Kidney glomerular epithelial cell (primary cell): ENCODE results near the gene PANX2.

Experiments
- DNase-seq: peaks from one replicate; lab custom pipeline; 2025; lab: John Stamatoyannopoulos, UW

Gene PANX2

DNA sequence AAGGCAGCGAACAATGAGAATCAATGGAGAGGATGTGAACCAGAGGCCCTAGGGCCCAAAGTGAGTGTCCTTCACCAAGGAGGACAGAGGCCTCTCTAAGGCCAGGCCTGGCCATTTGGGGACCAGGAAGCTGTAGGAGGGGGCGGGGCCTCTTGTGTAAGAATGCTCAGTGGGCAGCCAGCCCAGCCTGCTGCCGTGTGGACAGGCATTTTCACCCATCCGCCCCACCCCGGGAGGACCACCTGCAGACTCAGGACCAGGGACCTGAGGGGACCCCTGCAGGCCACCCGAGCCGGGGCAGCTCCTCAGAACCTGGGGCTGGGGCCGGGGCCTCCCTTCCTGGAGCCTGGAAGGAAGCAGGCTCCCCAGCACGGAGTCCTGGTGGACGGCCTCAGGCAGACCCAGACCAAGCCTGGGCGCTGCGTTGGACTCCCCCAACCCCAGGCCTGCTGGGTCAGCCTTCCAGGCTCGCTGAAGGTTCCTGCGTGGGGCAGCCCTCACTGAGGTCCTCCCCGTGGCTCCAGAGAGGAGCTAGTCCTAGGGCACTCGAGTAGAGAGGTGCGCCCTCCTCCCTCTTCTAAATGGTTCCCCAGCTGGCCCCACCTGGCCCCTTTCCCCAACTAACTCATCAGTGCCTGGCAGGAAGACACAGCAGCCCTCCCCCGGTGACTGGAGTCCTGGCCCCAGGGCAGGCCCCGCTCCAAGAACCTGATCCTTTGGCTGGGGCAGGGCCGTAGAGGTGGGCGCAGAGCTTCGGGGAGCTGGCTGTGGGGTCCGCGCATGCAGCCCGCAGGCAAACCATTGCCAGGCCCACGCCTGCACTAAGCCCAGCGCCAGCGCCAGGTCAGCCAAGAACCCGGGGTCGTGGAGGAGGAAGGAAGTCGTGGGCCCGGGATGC, 13.7 kb downstream of the PANX2 start:
- DNase-seq = no peak

DNA sequence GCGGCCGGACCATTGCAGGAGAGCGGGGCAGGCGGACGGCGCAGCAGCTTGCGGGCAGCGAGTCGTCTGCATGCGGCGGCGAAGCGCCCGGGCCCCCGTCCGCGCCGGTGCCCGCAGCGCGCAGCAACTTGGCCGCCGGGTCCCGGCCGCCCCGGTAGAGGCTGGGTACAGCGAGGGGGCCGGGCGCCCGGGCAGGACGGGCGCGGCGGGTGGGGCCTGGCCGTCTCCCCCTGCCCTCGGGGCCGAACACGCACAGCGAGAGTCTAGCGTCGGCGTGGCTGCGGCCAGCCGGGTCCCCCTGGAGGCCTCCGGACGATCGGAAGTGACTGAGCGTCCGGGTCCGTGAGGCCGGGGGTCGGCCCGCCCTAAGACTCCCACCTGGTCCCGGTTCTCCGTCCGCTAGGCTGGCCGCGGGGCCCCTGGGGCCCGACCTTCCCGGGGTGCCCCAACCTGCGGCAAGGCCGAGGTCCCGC, 14.4 kb downstream of the PANX2 start:
- no peak for DNase-seq

DNA sequence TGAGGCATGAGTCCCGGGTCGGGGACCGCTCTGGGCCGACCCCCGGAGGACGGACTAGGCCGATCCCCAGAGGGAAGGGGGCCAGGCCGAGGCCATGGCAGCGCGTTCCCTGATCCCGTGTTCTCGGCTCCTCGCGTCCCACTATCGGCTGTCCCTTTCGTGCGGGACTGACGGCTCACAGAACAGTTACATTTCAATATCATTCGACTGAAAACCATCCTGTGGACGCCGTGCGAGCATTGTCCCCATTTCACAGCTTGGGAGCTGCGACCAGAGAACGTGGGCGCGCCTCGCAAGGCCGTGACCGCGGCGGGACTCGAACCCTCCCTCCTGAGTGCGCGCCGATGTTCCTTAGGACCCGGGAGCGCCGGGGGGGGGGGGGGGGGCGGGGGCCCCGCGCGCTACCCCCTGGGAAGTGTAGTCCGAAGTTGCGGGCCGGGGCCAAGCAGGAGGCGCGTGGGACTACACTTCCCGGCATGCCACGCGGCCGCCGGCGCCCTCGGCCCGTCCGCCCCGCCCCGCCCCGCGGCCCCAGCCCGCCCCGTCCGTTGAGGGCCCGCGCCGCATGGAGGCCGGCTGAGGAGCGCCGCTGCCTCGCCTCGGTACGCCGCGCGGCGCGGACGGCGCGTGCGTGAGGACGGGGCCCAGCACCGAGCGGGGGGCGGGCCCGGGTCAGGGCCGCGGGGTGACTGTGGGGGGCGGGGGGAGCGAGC, 15.0 kb downstream of the PANX2 start, which contains the start of gene TRABD:
TRABD (plus strand) TSS at position 539 of the 713 bp plus-strand sequence. CDS start 7,148 bp downstream, outside the sequence.
- peak; percentile 72 for DNase-seq

DNA sequence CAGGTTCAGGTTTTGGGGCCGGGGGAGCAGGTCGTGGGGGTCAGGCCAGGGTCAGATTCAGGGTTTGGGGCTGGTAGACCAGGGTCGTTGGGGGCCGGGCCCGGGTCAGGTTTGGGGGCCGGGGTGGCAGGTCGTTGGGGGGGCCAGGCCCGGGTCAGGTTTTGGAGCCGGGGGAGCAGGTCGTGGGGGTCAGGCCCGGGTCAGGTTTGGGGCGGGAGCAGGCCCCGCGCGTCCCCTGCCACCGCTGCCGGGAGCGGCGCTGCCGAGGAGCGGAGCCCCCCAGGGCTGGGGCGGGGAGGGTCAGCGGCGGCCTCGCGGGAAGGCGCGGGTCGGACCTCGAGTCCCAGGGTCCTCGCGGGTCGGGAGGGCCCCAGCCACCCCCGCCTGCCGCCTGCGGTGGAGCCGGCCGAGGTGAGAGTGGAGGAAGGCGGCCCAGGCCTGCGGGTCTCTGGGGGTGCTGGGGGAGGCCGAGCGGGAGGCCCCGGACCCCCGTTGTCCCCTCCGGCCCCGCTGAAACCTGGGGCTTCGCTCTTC, 15.7 kb downstream of the PANX2 start:
- DNase-seq = no peak

DNA sequence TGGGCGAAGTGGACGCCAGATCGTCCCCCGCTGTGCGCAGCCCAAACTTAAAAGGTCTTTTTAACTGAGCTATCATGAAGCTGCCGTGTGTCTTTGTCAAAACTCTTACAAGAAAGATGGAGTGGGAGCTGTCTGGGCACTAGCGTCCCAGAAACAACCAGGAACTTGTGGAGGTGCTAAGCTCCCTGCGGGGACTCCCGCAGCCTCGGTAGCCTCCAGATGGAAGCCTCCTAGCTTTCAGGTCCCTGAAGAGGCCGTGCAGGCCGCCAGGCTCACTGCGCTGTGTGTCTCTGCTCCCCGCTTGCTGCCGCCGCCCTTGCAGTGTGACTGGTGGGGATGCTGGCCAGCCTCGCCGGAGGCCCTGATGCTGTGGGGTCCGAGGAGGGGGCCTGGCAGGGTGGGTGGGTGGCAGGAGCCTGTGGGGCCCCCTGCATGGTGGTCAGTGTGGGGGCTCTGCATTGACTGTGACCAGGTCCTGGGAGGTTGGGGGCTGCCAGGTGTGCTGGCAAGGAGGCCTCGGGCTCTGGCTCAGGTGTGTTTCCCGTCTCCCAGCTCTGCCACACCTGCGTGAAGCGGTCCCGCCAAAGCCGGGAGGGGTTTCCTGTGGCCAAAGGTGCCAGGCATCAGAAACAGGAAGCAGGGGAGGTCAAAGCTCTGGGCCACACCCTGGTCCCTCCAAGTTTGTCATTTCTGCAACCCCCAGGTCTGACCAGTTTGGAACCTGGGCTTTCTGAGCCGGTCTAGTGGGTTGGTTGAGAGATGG, 16.4 kb downstream of the PANX2 start:
- no peak for DNase-seq

DNA sequence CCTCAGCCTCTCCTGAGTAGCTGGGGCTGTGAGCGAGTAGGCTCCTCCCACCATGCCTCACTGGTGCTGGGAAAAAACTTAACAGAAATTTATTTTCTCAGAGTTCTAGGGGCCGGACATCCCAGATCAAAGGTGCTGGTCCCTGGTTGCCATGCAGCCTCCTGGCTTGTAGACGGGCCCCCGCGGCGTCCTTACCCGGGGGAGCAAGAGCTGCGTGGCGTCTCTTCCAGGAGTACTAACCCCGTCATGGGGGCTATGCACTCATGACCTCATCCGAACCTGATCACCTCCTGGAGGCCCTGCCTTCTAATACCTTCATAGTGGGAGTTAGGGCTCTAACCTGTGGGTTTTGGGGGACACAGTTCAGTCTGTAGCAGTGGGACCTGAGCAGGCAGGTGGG, 17.8 kb downstream of the PANX2 start:
- no peak for DNase-seq

DNA sequence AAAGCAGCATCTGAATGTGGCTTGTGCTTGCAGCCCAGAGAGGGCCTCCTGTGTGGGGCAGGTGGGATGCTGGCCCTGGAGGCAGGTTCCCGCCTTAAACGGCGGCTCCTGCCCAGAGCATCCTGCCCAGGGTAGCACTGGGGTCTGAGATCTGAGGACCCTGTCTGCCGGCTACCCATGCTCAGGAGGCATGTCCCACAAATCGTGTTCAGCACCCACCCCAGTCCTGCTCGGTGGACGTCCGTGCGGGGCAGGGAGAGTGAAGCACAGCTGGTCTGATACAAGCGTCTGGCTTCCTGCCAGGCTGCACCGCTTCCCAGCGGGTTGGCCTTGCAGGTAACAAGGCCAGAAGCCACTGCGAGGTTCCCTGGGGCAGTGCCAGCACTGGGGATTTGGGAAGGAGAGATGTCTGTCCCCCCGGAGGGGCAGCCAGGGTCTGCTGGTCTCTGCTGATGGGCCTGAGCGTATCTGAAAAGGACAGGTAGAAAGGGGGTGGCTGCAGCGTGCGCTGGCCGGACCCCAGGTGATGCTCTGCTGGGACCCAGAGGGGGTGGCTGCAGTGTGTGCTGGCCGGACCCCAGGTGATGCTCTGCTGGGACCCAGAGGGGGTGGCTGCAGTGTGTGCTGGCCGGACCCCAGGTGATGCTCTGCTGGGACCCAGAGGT, 18.8 kb downstream of the PANX2 start:
- no peak for DNase-seq

DNA sequence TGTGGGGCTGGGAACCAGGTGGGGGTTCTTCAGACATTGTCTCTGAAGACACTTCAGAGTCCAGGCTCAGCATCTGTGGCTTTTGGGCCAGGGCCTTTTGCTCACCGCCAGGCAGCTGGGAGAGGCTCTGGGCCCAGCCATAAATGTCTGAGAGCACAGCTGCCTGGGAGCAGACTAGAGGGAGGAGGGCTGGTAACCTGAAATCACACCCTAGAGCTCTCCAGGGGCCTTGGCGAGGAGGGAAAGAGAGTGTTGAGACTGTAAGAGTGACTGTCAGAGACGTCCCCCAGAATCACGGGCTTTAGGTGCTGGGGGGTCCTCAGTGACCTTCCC, 19.3 kb downstream of the PANX2 start:
- DNase-seq = no peak

DNA sequence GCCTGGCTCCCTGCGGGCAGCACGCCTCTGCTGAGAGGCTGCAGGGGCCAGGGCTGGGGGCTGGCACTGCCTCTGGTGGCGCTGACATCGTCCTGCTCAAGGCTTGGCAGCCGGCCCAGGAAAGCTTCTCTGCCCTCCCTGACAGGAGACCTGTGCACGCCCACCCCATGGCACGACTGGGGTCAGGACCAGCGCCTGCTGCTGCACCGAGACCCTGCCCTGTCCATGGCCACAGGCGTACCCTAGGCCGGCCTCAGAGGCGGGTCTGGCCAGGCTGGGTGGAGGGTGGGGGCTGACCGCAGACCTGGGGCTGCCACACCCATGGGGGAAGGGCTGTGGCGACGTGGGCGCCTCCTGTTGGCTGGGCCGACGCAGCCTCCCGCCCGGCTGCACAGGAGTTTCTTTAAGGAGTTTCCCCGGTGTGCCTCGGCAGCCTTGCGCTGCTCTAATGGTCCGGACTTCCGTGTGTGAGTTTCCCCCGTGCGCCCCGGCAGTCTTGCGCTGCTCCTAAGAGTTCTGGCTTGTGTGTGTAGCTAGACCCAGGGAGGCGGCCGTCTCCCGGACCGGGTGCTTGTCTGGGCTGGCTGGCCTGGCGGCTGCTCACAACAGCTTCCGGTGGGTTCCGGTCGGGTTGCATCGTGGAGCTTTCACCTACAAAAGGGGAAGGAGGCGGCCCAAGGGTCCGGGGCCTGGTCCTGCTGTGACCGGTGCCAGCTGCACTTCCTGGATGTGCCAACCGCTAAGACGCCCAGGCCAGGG, 19.8 kb downstream of the PANX2 start:
- peak; percentile 84 for DNase-seq

DNA sequence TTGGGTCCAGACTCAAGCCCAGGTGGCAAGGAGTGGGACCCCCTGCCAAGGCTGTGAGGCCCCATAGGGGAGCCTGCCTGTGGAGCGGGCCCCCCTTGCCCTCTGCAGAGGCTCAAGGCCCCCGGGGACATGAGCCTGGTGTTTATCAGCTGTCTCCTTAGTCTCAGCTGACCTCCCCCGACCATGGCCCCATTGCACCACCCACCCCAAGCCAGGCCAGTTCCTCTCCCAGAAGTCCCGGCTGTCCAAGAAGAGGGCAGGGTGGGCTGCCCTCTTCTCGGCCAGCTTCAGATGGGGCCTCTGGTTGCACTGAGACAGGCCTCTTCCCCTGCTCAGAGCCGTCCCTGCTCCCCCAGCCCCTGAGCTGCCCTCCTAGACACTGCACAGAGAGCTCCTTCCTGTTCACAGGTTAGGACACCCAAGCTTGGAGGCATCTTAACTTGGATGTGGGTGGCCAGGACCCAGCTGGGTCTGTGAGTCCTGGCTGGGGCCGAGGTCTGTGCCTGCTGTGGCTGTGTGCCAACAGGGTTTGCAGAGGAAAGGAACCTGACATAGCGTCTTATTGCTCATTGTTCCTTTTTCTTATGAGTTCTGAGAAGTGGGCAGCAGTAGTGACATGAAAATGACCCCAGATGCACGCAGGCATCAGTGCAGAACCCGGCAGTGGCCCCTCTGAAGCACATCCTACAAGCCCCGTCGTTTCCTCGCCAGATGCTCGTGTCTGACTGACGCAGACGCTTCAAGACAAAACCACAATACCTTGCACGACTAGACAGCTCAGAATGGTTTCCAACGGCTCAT, 20.6 kb downstream of the PANX2 start:
- no peak for DNase-seq

DNA sequence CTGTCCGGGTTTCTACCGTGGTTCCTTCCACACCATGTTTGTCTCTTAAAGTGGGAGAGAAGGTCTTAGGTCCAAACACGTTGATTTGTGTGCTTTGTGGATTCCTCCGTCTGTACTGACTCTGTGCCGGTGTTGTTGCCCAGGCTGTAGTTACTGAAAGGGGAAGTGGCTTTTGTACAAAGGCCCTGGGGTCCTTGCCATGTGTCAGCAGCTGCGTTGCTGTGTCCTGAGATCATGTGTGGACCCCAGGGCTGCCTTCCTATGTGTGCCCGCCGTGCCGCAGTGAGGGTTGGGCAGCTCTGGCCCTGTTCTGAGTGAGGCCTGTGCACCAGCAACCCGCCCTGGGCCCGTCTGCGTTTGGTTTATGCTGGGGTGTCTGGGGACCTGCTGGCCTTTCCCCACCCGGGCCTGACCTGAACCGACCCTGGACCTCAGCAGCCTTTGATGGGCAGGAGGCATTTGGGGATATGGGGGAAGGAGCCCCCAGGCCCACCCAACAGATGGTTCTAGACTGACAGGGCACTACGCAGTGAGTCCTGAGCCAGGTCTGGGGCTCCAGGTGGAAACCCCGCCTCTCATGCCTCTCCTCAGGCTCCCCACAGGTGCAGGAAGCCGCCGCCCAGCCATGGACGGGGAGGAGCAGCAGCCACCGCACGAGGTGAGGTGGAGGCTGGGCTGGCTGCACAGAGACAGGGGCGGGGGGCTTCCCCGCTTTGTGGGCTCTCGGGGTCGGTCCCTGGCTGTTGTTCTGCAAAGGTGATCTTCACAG, 22.1 kb downstream of the PANX2 start:
- DNase-seq = no peak

DNA sequence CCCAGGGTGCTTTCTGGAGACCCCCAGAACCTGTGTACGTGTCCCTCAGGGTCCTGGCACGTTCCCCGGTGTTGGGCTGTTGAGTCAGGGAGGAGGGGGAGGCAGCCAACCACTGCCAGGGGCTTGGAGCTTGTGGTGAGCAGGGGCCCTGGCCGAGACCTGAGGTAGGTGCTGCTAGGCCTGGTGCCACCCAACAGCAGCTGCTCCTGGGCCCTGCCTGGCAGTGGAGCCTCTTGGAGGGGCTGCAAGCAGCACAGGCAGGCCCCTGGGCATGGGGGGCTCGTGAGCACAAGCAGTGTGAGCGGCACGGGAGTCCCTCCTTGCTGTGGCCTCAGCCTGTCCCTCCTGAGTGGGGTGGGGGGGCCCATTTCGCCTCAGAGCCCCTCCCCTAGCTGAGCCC, 23.1 kb downstream of the PANX2 start:
- DNase-seq = no peak

DNA sequence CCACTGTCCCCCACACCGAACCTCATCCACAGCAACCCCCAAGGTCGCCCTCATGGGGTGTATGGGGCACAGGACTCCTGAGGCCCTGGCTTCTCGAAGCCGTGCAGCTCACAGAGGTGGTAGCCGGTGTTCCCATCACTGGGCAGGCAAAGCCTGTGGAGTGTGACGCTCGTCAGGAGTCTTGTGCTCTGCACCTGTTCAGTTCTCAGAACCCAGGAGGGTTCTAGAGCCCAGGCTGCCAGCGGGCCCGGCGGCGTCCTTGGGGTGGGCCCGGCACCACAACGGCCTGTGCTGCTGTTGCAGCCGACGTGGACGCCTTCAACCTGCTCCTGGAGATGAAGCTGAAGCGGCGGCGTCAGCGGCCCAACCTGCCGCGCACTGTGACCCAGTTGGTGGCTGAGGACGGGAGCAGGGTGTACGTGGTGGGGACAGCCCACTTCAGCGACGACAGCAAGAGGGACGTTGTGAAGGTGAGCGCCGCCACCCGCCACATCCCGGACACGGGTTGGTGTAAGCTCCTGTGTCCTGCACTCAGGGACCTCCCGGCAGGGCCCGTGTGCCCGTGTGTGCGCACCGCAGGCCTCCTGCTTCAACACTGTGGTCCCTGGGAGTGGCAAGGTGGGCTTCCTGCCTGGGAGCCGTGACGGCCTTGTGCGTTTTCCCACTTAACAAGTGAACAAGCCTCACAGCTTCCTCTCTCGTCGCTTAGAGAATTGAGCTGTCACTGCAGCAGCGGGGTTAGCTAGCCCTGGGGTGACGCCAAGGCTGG, 23.7 kb downstream of the PANX2 start:
- DNase-seq = no peak

DNA sequence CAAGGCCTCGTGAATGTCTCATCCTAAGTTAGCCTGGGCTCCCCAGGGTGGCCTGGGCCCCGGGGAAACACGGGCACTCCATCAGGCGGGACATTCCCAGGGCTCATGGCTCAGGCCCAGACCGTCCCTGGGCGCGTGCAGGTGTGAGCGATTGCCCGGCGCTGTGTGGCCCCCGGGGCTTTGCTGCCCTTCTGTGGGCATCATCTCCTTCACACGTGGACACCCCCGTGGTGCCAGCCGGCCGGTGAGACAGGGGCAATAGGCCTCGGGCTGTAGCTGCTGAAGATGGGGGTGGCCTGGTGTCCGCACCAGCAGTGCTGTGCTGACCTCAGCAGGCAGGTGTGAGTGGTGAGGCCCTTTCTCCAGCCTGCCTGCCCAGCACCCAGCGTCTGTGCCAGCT, 25.7 kb downstream of the PANX2 start:
- DNase-seq = no peak

DNA sequence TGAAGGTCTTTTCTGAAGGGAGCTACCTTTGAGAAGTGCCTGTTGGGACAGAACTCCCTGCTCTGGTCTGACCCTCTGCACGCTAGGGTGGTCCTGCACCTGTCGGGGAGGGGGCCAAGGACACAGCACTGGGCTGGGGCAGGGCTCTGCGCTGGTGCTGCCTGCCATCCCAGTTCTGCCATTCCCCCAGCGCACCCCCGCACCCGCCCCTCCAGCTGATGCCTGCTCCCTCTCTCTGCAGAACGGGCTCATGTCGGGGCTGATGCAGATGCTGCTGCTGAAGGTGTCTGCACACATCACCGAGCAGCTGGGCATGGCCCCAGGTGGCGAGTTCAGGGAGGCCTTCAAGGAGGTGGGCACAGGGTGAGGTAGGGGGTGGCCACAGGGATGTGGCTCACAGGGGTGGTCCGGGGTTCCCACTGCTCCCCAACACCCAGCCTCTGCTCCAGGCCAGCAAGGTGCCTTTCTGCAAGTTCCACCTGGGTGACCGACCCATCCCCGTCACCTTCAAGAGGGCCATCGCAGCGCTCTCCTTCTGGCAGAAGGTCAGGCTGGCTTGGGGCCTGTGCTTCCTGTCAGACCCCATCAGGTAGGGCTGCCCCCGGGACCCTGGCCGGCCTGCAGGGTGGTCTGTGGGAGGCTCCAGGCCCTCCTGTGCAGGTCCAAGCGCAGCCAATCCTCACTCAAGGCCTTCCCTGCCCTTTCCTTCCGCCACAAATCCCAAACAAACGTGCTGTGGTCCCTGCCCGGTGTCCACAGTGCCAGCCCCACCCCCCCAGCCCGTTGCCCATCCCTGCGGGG, 26.7 kb downstream of the PANX2 start:
- no peak for DNase-seq

DNA sequence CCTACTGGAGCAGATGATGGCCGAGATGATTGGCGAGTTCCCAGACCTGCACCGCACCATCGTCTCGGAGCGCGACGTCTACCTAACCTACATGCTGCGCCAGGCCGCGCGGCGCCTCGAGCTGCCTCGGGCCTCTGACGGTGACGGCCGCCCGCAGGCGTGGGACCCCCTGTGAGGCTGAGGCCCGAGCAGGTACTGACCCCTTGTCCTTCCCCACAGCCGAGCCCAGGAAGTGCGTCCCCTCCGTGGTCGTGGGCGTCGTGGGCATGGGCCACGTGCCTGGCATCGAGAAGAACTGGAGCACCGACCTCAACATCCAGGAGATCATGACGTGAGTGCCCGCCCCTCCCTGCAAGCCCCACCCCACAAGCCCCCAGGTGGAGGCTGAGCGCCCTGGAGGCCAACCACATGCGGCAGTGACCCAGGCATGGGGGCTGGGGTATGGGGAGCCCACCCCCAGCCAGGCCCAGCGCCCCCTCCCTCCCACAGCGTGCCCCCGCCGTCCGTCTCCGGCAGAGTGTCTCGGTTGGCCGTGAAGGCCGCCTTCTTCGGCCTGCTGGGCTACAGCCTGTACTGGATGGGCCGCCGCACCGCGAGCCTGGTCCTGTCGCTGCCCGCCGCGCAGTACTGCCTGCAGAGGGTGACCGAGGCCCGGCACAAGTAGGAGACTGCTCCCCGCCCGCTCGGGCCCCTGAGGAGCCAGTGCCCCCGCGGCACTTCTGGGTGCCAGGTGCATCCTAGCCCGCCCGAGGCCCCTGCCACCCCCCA, 27.5 kb downstream of the PANX2 start:
- no peak for DNase-seq

DNA sequence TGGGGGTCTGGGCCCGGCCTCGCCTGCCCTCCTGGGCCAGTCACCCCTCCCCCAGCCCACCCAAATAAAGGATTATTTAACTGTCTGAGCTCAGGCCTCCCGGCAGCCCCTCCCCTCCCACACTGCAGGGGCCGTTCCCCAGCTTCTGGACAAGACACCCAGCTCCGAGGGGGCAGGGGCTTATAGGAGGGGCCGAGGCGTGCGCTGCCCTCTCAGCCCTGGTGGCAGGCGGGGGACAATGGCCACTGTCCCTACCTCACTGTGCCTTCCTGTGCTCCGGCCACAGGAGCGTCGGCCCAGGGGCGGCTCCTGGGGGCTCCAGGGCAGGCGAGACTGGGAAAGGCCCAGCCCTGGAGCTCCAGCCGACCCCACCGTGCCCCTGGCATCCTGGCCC, 28.1 kb downstream of the PANX2 start:
- DNase-seq = no peak
